Thyroid gland (tissue), 4 donors: Measurements from ENCODE around the gene PARD3B. TPM values are rescaled to one million over a fixed set of nuclear protein-coding genes. Genes with fewer than 3 reads are reported as not detected.

Source experiments
- DNase-seq, 2 donors: peaks; one replicate each; pipeline ENCODE4 v3.0.0-alpha.2; 2019
- H3K27ac ChIP-seq, 3 donors: fragments of 200-600 bp; sonication (generic); 1 replicate in 2 of 3; 2 replicates in 1 of 3; pipeline ENCODE4 v1.5.1; 2016 to 2019; ENCODE audit warnings: mild to moderate bottlenecking in 1 of 3, moderate library complexity in 1 of 3
- H3K27me3 ChIP-seq: fragments of 200-600 bp; sonication (generic); one replicate; pipeline ENCODE4 v1.5.1; 2019
- H3K36me3 ChIP-seq, 2 donors: fragments of 200-600 bp; sonication (generic); one replicate each; pipeline ENCODE4 v1.5.1; 2016 to 2019
- H3K4me1 ChIP-seq, 2 donors: fragments of 200-600 bp; sonication (generic); one replicate each; pipeline ENCODE4 v1.5.1; 2017 to 2019
- H3K4me3 ChIP-seq, 3 donors: fragments of 200-600 bp; sonication (generic); replicated peaks in 1 of 3; 1 replicate in 2 of 3; 2 replicates in 1 of 3; pipeline ENCODE4 v1.5.1; 2016; ENCODE audit warnings: mild to moderate bottlenecking in 1 of 3
- H3K9me3 ChIP-seq: fragments of 200-600 bp; sonication (generic); one replicate; pipeline ENCODE4 v1.5.1; 2017
- POLR2A ChIP-seq, 2 donors: fragments of 450-650 bp; IDR thresholded peaks; one replicate each; pipeline ENCODE4 v1.6.1; 2017; ENCODE audit warnings: antibody characterized with exemption in 2 of 2, mild to moderate bottlenecking in 2 of 2, moderate library complexity in 1 of 2
- WGBS, 2 donors: methylation state at CpG; one replicate each; pipeline ENCODE4 v1.1.5; 2017; 5-methylcytosine and 5-hydroxymethylcytosine counted together
- intact Hi-C: fragments of 100-400 bp; cut with DNase I; formaldehyde crosslinking; loops from one replicate; pipeline ENCODE4 v1.15.1; 2023
- total RNA-seq, 4 donors: library from RNA; depleted of rRNA; stranded (reverse); fragments of >200 nt; gene quantifications; one replicate each; pipeline ENCODE4 v1.2.3, GENCODE V29; 2016
- TF ChIP-seq, protein P1 (sequence below), 6 experiments: fragments of 200-600 bp in 3 of 6; fragments of 450-650 bp in 3 of 6; sonication (generic) in 3 of 6; IDR thresholded peaks; one replicate each; pipeline ENCODE4 v1.5.1; 2016 to 2019; ENCODE audit warnings: antibody characterized with exemption in 6 of 6, mild to moderate bottlenecking in 2 of 6, inconsistent platforms in 1 of 6, moderate library complexity in 1 of 6

Gene PARD3B
- total RNA-seq, 4 donors from 2014 or later = 27.0 to 43.4 (median 34.6) TPM

GRCh38 chr2:205220559-205220958 lies 675.3 kb downstream of the PARD3B start:
- no peak for DNase-seq
- intact Hi-C loops = no loop called here
- WGBS, 2 donors = 73 to 79% methylated on average over 3 of the region's 3 CpGs

DNA sequence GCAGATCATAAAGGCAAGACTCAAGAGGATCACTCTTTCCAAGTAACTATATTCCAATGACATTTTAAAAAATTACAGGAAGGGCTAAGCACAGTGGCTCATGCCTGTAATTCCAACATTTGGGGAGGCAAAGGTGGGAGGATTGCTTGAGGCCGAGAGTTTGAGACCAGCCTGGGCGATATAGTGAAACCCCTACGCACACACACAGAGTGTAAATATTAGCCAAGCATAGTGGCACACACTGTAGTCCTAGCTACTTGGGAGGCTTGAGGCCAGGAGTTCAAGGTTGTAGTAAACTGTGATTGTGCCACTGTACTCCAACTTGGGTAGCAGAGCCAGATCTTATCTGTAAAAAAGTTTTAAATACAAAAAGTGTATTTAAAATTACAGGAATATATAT lies 686.8 kb downstream of the PARD3B start:
- Histone ChIP-seq H3K36me3 (no peaks in the 10 kb centered on the region), H3K27me3 (no peaks in the 10 kb centered on the region), H3K4me3 (no peak overlapping the region), H3K27ac (no peak overlapping the region), H3K9me3 (no peaks in the 10 kb centered on the region), H3K4me1 (no peaks in the 10 kb centered on the region)
- 100% methylated on average over 3 of the region's 3 CpGs for WGBS, 2 donors
- intact Hi-C loops = no loop called here
- DNase-seq = no peak
- TF ChIP-seq, protein P1, sequence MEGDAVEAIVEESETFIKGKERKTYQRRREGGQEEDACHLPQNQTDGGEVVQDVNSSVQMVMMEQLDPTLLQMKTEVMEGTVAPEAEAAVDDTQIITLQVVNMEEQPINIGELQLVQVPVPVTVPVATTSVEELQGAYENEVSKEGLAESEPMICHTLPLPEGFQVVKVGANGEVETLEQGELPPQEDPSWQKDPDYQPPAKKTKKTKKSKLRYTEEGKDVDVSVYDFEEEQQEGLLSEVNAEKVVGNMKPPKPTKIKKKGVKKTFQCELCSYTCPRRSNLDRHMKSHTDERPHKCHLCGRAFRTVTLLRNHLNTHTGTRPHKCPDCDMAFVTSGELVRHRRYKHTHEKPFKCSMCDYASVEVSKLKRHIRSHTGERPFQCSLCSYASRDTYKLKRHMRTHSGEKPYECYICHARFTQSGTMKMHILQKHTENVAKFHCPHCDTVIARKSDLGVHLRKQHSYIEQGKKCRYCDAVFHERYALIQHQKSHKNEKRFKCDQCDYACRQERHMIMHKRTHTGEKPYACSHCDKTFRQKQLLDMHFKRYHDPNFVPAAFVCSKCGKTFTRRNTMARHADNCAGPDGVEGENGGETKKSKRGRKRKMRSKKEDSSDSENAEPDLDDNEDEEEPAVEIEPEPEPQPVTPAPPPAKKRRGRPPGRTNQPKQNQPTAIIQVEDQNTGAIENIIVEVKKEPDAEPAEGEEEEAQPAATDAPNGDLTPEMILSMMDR (IDR thresholded peaks at IDR 0.05) = no peak
- TF ChIP-seq POLR2A (IDR thresholded peaks at IDR 0.05) = no peak

More at GRCh38 chr2:205220559-205220958, 675.3 kb downstream of the PARD3B start:
- no peak overlapping the region for H3K27ac ChIP-seq
- H3K4me1 ChIP-seq = peaks cover 0 to 8% of the 10 kb centered on the region in 2 donors
- no peaks in the 10 kb centered on the region for H3K36me3 ChIP-seq
- no peaks in the 10 kb centered on the region for H3K27me3 ChIP-seq
- H3K9me3 ChIP-seq = no peaks in the 10 kb centered on the region
- TF ChIP-seq, protein P1 (IDR thresholded peaks at IDR 0.05) = no peak
- TF ChIP-seq POLR2A (IDR thresholded peaks at IDR 0.05) = no peak
- no peak overlapping the region for H3K4me3 ChIP-seq

DNA sequence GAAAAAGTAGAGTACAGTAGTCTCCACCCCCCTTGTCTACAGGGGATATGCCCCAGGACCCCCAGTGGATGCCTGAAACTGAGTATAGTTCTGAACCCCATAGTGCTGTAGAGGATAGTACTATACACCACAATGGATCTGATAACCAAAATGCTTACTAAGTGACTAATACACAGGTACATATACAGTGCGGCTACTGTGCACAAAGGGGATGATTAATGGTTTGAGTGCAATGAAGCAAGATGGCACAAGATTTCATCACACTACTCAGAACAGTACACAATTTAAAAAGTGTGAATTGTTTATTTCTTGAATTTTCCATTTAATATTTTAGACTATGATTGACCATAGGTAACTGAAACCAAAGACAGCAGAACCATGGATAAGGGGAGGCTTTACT lies 690.2 kb downstream of the PARD3B start:
- TF ChIP-seq, protein P1 (IDR thresholded peaks at IDR 0.05) = no peak
- no peak for TF ChIP-seq POLR2A (IDR thresholded peaks at IDR 0.05)
- Histone ChIP-seq H3K4me1 (no peaks in the 10 kb centered on the region), H3K9me3 (peaks cover 3% of the 10 kb centered on the region), H3K27ac (no peak overlapping the region), H3K27me3 (no peaks in the 10 kb centered on the region), H3K36me3 (no peaks in the 10 kb centered on the region), H3K4me3 (no peak overlapping the region)
- intact Hi-C loops = no loop called here
- 95 to 100% methylated on average over 1 of the region's 1 CpG for WGBS, 2 donors
- DNase-seq = no peak

DNA sequence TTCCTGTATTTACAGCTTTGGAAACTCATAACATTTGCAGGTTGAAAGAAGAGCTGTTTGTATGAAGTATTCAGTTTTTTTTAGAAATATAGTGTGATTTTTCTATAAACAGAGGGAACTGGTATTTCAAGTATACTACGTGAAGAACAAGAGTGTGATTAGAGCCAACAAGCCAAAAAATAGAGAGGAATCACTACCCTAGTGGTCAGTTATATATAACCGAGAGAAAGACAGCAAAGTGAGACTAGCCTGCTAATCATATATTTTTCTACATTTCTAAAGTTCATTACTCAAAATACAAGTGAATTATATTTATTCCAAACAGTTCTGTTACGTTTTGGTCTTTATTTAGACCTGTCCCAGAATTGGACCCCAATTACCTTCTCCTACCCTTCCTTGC lies 692.2 kb downstream of the PARD3B start:
- Histone ChIP-seq H3K27me3 (no peaks in the 10 kb centered on the region), H3K4me1 (no peaks in the 10 kb centered on the region), H3K9me3 (peaks cover 3% of the 10 kb centered on the region), H3K36me3 (no peaks in the 10 kb centered on the region), H3K4me3 (no peak overlapping the region), H3K27ac (no peak overlapping the region)
- no peak for DNase-seq
- 78 to 86% methylated on average over 3 of the region's 3 CpGs for WGBS, 2 donors
- TF ChIP-seq POLR2A (IDR thresholded peaks at IDR 0.05) = no peak
- TF ChIP-seq, protein P1 (IDR thresholded peaks at IDR 0.05) = peak in 2 of 6 experiments; percentile 12 to 13
- intact Hi-C loops = no loop called here

- intact Hi-C loops = no loop called here
- no peak for DNase-seq
- Histone ChIP-seq H3K9me3 (no peaks in the 10 kb centered on the region), H3K36me3 (no peaks in the 10 kb centered on the region), H3K4me3 (no peak overlapping the region), H3K4me1 (no peaks in the 10 kb centered on the region), H3K27ac (no peak overlapping the region), H3K27me3 (no peaks in the 10 kb centered on the region)
- no peak for TF ChIP-seq POLR2A (IDR thresholded peaks at IDR 0.05)
- TF ChIP-seq, protein P1 (IDR thresholded peaks at IDR 0.05) = no peak
- WGBS, 2 donors = 76 to 92% methylated on average over 3 of the region's 3 CpGs
These were observed 699.7 kb downstream of the PARD3B start for GRCh38 chr2:205245001-205245400.
